Uterus (tissue), 4 donors: Measurements from ENCODE around the gene CTNND1. TPM values are rescaled to one million over a fixed set of nuclear protein-coding genes. Genes with fewer than 3 reads are reported as not detected.

Experiments used
- DNase-seq, 2 donors: peaks; one replicate each; pipeline ENCODE4 v3.0.0-alpha.2; 2019 to 2020
- H3K27ac ChIP-seq, 2 donors: fragments of 200-600 bp; sonication (generic); 1 replicate in 1 of 2; 2 replicates in 1 of 2; pipeline ENCODE4 v1.5.1; 2016 to 2018
- H3K27me3 ChIP-seq, 2 donors: fragments of 200-600 bp; sonication (generic); one replicate each; pipeline ENCODE4 v1.5.1; 2018 to 2019; ENCODE audit warnings: control low read depth in 1 of 2
- H3K36me3 ChIP-seq, 2 donors: fragments of 200-600 bp; sonication (generic); one replicate each; pipeline ENCODE4 v1.5.1; 2019; ENCODE audit warnings: control low read depth in 1 of 2
- H3K4me1 ChIP-seq, 2 donors: fragments of 200-600 bp; sonication (generic); one replicate each; pipeline ENCODE4 v1.5.1; 2018 to 2019; ENCODE audit warnings: control low read depth in 1 of 2
- H3K4me3 ChIP-seq, 2 donors: fragments of 200-600 bp; sonication (generic); 1 replicate in 1 of 2; 2 replicates in 1 of 2; pipeline ENCODE4 v1.5.1; 2018 to 2019; ENCODE audit warnings: mild to moderate bottlenecking in 1 of 2
- H3K9me3 ChIP-seq, 2 donors: fragments of 200-600 bp; sonication (generic); one replicate each; pipeline ENCODE4 v1.5.1; 2019; ENCODE audit warnings: control low read depth in 1 of 2
- CTCF ChIP-seq, 4 experiments: fragments of 200-600 bp in 2 of 4; fragments of 450-650 bp in 2 of 4; sonication (generic) in 2 of 4; IDR thresholded peaks; one replicate each; pipeline ENCODE4 v1.5.1; 2016 to 2019; ENCODE audit warnings: antibody characterized with exemption in 4 of 4, mild to moderate bottlenecking in 2 of 4, moderate library complexity in 1 of 4
- POLR2A ChIP-seq, 2 donors: fragments of 450-650 bp; IDR thresholded peaks; one replicate each; pipeline ENCODE4 v1.6.1; 2016; ENCODE audit warnings: antibody characterized with exemption in 2 of 2, mild to moderate bottlenecking in 1 of 2, moderate library complexity in 1 of 2
- intact Hi-C: fragments of 100-400 bp; cut with DNase I; formaldehyde crosslinking; loops from one replicate; pipeline ENCODE4 v1.15.1; 2023; ENCODE audit warnings: low total_unique reads
- total RNA-seq, 4 donors: library from RNA; depleted of rRNA in 3 of 4; stranded (reverse); fragments of >200 nt in 3 of 4; gene quantifications; one replicate each; pipeline versions ENCODE4 v1.1.0 to v1.2.4, GENCODE V29; 2014 to 2023
- donor health status: DM: yes; HTN: yes; CAD: no.

CTNND1 gene
- total RNA-seq, 4 donors from 2014 or later = 54.1 to 226 (median 166) TPM

- DNase-seq = peak; percentile 95
- TF ChIP-seq CTCF (IDR thresholded peaks at IDR 0.05) (peak in 2 of 4 experiments; percentile 9 to 12), POLR2A (IDR thresholded peaks at IDR 0.05) (peak; percentile 48 to 74)
- Histone ChIP-seq H3K9me3 (no peaks in the 10 kb centered on the region), H3K27ac (peak within 1 kb of the TSS; percentile 90 to 93), H3K27me3 (no peaks in the 10 kb centered on the region), H3K4me3 (peak within 1 kb of the TSS; percentile 94 to 95), H3K36me3 (no peaks in the 10 kb centered on the region), H3K4me1 (peaks cover 0 to 8% of the 10 kb centered on the region in 2 donors)
- intact Hi-C loops = no loop called here
These were observed 20.2 kb upstream of the CTNND1 start, which contains the start of gene SELENOH for GRCh38 chr11:57741132-57742086. SELENOH (plus strand) TSS chr11:57741491; CDS start chr11:57741596, 105 bp downstream.

- intact Hi-C loops = no loop called here
- TF ChIP-seq POLR2A (IDR thresholded peaks at IDR 0.05) (no peak), CTCF (IDR thresholded peaks at IDR 0.05) (no peak)
- no peaks in the 10 kb centered on the region for H3K27me3 ChIP-seq
- peak overlapping the region; percentile 94 to 95 for H3K4me3 ChIP-seq
- H3K27ac ChIP-seq = peak overlapping the region; percentile 90 to 93
- no peaks in the 10 kb centered on the region for H3K9me3 ChIP-seq
- H3K4me1 ChIP-seq = peaks cover 0 to 8% of the 10 kb centered on the region in 2 donors
- H3K36me3 ChIP-seq = no peaks in the 10 kb centered on the region
- no peak for DNase-seq
These were observed 19.5 kb upstream of the CTNND1 start for GRCh38 chr11:57742087-57742452.

DNA sequence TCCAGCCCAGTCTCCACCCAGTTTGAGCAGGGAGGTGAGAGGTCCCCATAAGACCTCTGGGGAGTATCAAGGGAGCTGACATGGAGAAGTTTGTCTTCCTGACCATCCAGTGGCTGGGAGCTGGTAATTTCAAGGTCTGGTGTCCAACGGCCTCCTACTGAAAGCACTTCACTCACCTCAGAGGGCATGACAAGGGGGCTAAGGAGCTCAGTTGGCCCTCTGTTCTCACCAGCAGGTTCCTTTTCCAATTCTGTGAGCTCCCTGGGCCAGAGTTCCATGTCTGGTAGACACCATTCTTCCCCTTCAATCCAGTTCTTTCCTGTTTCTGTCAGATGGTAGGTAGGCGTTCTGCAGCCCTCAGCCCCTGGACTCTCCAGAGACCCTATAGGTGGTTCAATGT lies 17.2 kb upstream of the CTNND1 start:
- intact Hi-C loops = no loop called here
- TF ChIP-seq POLR2A (IDR thresholded peaks at IDR 0.05) = no peak
- TF ChIP-seq CTCF (IDR thresholded peaks at IDR 0.05) = no peak
- H3K36me3 ChIP-seq = no peaks in the 10 kb centered on the region
- no peaks in the 10 kb centered on the region for H3K9me3 ChIP-seq
- H3K4me3 ChIP-seq = no peak overlapping the region
- no peak for DNase-seq
- peaks cover 0 to 8% of the 10 kb centered on the region in 2 donors for H3K4me1 ChIP-seq
- H3K27me3 ChIP-seq = no peaks in the 10 kb centered on the region
- H3K27ac ChIP-seq = no peak overlapping the region

- Histone ChIP-seq H3K27ac (no peak overlapping the region), H3K36me3 (no peaks in the 10 kb centered on the region), H3K9me3 (no peaks in the 10 kb centered on the region), H3K27me3 (no peaks in the 10 kb centered on the region), H3K4me3 (no peak overlapping the region), H3K4me1 (peaks cover 0 to 8% of the 10 kb centered on the region in 2 donors)
- TF ChIP-seq POLR2A (IDR thresholded peaks at IDR 0.05) = no peak
- no peak for TF ChIP-seq CTCF (IDR thresholded peaks at IDR 0.05)
- DNase-seq = no peak
- intact Hi-C loops = no loop called here
These were observed 16.4 kb upstream of the CTNND1 start for GRCh38 chr11:57745206-57745605.

GRCh38 chr11:57746920-57747319 lies 14.7 kb upstream of the CTNND1 start:
- no peaks in the 10 kb centered on the region for H3K9me3 ChIP-seq
- no peaks in the 10 kb centered on the region for H3K27me3 ChIP-seq
- peaks cover 0 to 8% of the 10 kb centered on the region in 2 donors for H3K4me1 ChIP-seq
- H3K4me3 ChIP-seq = no peak overlapping the region
- intact Hi-C loops = no loop called here
- TF ChIP-seq CTCF (IDR thresholded peaks at IDR 0.05) (no peak), POLR2A (IDR thresholded peaks at IDR 0.05) (no peak)
- DNase-seq = no peak
- H3K36me3 ChIP-seq = no peaks in the 10 kb centered on the region
- no peak overlapping the region for H3K27ac ChIP-seq
